K562 (cell line): Measurements from ENCODE around the gene TBX1. TPM values are rescaled to one million over a fixed set of nuclear protein-coding genes. Genes with fewer than 3 reads are reported as not detected.

Source experiments
- BCOR ChIP-seq: fragments of 450-650 bp; IDR thresholded peaks from 2 replicates; pipeline ENCODE4 v1.6.1; 2016
- BHLHE40 ChIP-seq: IDR thresholded peaks from 2 replicates; pipeline ENCODE4 v1.6.1; 2011; ENCODE audit warnings: low read length, improper control_type of control experiment
- BRCA1 ChIP-seq, 2 experiments: fragments of 450-650 bp in 1 of 2; sonication (generic) in 1 of 2; formaldehyde crosslinking in 1 of 2; IDR thresholded peaks; 2 replicates each; pipeline versions ENCODE4 v1.5.0 to v1.6.1; 2017 to 2020; ENCODE audit warnings: mild to moderate bottlenecking in 1 of 2, missing genetic modification reagents in 1 of 2
- EGR1 ChIP-seq: fragments of 450-650 bp; conservative IDR thresholded peaks from 2 replicates; pipeline ENCODE4 v1.6.1; 2017; ENCODE audit warnings: mild to moderate bottlenecking
- EP300 ChIP-seq: IDR thresholded peaks from 2 replicates; pipeline ENCODE4 v1.6.1; 2012; ENCODE audit warnings: low read length, improper control_type of control experiment
- FOS ChIP-seq: IDR thresholded peaks from 3 replicates; pipeline ENCODE4 v1.6.1; 2011; ENCODE audit not compliant: insufficient read length; ENCODE audit errors: extremely low read depth
- HSF4 ChIP-seq: fragments of 250-450 bp; sonication (Bioruptor Pico); IDR thresholded peaks from 2 replicates; pipeline ENCODE4 v2.1.2; 2022; ENCODE audit warnings: mild to moderate bottlenecking, moderate library complexity, borderline replicate concordance
- KLF1 ChIP-seq: fragments of 450-650 bp; IDR thresholded peaks from 2 replicates; pipeline ENCODE4 v1.6.1; 2016; ENCODE audit warnings: missing genetic modification characterization, missing compliant biosample characterization
- MXI1 ChIP-seq: IDR thresholded peaks from 2 replicates; pipeline ENCODE4 v1.6.1; 2011; ENCODE audit warnings: low read depth, mild to moderate bottlenecking, improper control_type of control experiment, low read length
- NFIC ChIP-seq: fragments of 450-650 bp; IDR thresholded peaks from 2 replicates; pipeline ENCODE4 v1.6.1; 2017; ENCODE audit warnings: mild to moderate bottlenecking, inconsistent platforms
- NFRKB ChIP-seq: fragments of 450-650 bp; IDR thresholded peaks from 2 replicates; pipeline ENCODE4 v1.6.1; 2016; ENCODE audit warnings: low read depth
- NR1H2 ChIP-seq: sonication (generic); formaldehyde crosslinking; IDR thresholded peaks from 2 replicates; pipeline ENCODE4 v1.4.0; 2020; ENCODE audit warnings: mild to moderate bottlenecking, missing genetic modification reagents
- PHB2 ChIP-seq: fragments of 450-650 bp; IDR thresholded peaks from 2 replicates; pipeline ENCODE4 v1.6.1; 2017; ENCODE audit warnings: low read depth
- POLR2AphosphoS5 ChIP-seq: IDR thresholded peaks from 2 replicates; pipeline ENCODE4 v1.6.1; 2011; ENCODE audit warnings: mild to moderate bottlenecking, low read depth, low read length, moderate library complexity; ENCODE audit not compliant: control insufficient read depth, insufficient read depth
- SIX5 ChIP-seq, 2 experiments: IDR thresholded peaks; 2 replicates each; pipeline ENCODE4 v1.6.1; 2011; ENCODE audit warnings: low read length in 2 of 2, borderline replicate concordance in 1 of 2, low read depth in 1 of 2, mild to moderate bottlenecking in 1 of 2, moderate library complexity in 1 of 2; ENCODE audit not compliant: insufficient read depth in 1 of 2
- ZKSCAN1 ChIP-seq: fragments of 150-350 bp; IDR thresholded peaks from 2 replicates; pipeline ENCODE4 v1.6.1; 2016; ENCODE audit warnings: low read depth, low read length
- ZNF124 ChIP-seq: sonication (generic); formaldehyde crosslinking; IDR thresholded peaks from 2 replicates; pipeline ENCODE4 v1.8.1; 2022; ENCODE audit warnings: missing genetic modification reagents
- ZNF347 ChIP-seq: fragments of 450-650 bp; formaldehyde crosslinking; IDR thresholded peaks from 2 replicates; pipeline ENCODE4 v1.4.0; 2020; ENCODE audit warnings: low read depth, mild to moderate bottlenecking, moderate library complexity
- ZNF384 ChIP-seq: IDR thresholded peaks from 2 replicates; pipeline ENCODE4 v1.6.1; 2012; ENCODE audit warnings: low read depth, low read length, improper control_type of control experiment
- ZSCAN29 ChIP-seq: fragments of 450-650 bp; IDR thresholded peaks from 2 replicates; pipeline ENCODE4 v1.6.1; 2017
- polyA plus RNA-seq, 8 experiments: library from polyadenylated mRNA; depleted of rRNA in 4 of 8; stranded (reverse) in 5 of 8; unstranded in 3 of 8; fragments of >200 nt; fragmentation: Nextera tagmentation in 2 of 8; fragmentation: Illumina TruSeq in 1 of 8; extraction: Ambion mirVana in 2 of 8; extraction: Trizol in 1 of 8; gene quantifications; 2 replicates each; pipeline versions ENCODE4 v1.2.1 to v1.2.3, GENCODE V29; 2011 to 2014; ENCODE audit warnings: inconsistent platforms in 1 of 8, missing spikeins in 1 of 8
- total RNA-seq, 7 experiments: library from RNA; depleted of rRNA in 6 of 7; stranded (reverse); fragments of >200 nt in 6 of 7; fragmentation: Illumina TruSeq in 2 of 7; extraction: Trizol in 2 of 7; gene quantifications; 2 replicates each; pipeline versions ENCODE4 v1.2.1 to v1.2.3, GENCODE V29; 2011 to 2021; ENCODE audit warnings: low replicate concordance in 1 of 7
- TF ChIP-seq, protein P1 (sequence below), 2 experiments: fragments of 450-650 bp; IDR thresholded peaks; 2 replicates each; pipeline ENCODE4 v1.6.1; 2018; ENCODE audit warnings: mild to moderate bottlenecking in 2 of 2, low read depth in 1 of 2; ENCODE audit not compliant: partially characterized antibody in 2 of 2
- TF ChIP-seq, protein P2 (sequence below), 2 experiments: fragments of 450-650 bp in 1 of 2; IDR thresholded peaks; 2 replicates each; pipeline ENCODE4 v1.6.1; 2011 to 2017; ENCODE audit warnings: low read depth in 2 of 2, antibody characterized with exemption in 1 of 2, borderline replicate concordance in 1 of 2, low read length in 1 of 2, mild to moderate bottlenecking in 1 of 2, mixed read lengths in 1 of 2; ENCODE audit not compliant: control insufficient read depth in 1 of 2

TBX1 gene
- total and polyA plus RNA-seq, 9 of the 15 experiments (the other 6 are each of a cell fraction or from before 2014, with no cell fraction given), result 0.07 to 35.0 (median 3.9) TPM

DNA sequence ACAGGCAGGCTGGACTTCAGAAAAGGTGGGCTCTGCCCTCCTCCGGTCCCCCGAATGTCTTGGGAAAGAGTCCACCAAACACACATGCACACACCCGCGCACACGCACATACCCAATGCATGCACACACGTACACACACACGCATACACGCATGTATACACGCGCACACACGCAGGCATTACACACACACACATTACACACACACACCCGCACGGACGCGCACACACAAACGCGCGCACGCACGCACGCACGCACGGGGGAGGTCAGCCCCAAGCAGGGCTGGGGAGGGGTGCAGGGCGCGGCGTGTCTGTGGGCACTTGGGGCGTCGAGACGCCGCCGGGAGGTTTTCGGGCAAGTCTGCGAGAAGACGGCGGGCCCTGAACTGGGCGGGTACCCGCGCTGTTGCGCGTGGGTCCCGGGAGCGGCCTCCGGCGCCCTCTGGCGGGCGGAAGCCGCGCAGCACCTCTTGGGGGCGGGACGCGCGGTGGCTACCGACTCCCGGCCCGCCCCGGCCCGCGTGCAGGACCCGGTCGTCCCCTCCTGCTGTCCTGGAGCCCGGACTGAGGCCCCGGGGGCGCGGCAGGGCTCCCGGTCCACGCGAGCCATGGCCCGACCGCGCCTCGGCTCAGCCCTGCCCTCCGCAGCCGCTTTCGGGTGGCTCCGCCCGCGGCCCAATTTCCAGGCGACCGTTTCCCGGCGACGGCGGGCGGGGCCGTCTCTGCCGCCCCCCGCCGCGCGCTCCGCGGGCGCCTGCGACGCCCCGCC lies 42.7 kb upstream of the TBX1 start (continued):
- TF ChIP-seq NR1H2 (no peak), ZNF347 (CRISPR knock-in tag) (no peak), MXI1 (peak; percentile 82), ZSCAN29 (peak; percentile 10), EP300 (peak; percentile 47; the same call in 1 of the 2 replicates), ZNF124 (CRISPR knock-in tag) (no peak), BCOR (peak; percentile 94), PHB2 (peak; percentile 69; the same call in 1 of the 2 replicates), BRCA1 (IDR thresholded peaks at IDR 0.05) (no peak), BRCA1 (CRISPR knock-in tag; IDR thresholded peaks at IDR 0.05) (no peak), POLR2AphosphoS5 (no peak), KLF1 (tag) (peak; percentile 98), ZKSCAN1 (peak; percentile 85), HSF4 (no peak), NFRKB (no peak), FOS (no peak), EGR1 (peak; percentile 67), ZNF384 (peak; percentile 59; the same call in 1 of the 2 replicates), SIX5 (IDR thresholded peaks at IDR 0.05; ENCODE audit: borderline replicate concordance in 1 of 2, insufficient read depth in 1 of 2, low read depth in 1 of 2, low read length in 2 of 2) (peak in 1 of 2 experiments; percentile 30; a peak in 1 of 4 replicates), BHLHE40 (peak; percentile 83), NFIC (no peak)
- TF ChIP-seq, protein P1, sequence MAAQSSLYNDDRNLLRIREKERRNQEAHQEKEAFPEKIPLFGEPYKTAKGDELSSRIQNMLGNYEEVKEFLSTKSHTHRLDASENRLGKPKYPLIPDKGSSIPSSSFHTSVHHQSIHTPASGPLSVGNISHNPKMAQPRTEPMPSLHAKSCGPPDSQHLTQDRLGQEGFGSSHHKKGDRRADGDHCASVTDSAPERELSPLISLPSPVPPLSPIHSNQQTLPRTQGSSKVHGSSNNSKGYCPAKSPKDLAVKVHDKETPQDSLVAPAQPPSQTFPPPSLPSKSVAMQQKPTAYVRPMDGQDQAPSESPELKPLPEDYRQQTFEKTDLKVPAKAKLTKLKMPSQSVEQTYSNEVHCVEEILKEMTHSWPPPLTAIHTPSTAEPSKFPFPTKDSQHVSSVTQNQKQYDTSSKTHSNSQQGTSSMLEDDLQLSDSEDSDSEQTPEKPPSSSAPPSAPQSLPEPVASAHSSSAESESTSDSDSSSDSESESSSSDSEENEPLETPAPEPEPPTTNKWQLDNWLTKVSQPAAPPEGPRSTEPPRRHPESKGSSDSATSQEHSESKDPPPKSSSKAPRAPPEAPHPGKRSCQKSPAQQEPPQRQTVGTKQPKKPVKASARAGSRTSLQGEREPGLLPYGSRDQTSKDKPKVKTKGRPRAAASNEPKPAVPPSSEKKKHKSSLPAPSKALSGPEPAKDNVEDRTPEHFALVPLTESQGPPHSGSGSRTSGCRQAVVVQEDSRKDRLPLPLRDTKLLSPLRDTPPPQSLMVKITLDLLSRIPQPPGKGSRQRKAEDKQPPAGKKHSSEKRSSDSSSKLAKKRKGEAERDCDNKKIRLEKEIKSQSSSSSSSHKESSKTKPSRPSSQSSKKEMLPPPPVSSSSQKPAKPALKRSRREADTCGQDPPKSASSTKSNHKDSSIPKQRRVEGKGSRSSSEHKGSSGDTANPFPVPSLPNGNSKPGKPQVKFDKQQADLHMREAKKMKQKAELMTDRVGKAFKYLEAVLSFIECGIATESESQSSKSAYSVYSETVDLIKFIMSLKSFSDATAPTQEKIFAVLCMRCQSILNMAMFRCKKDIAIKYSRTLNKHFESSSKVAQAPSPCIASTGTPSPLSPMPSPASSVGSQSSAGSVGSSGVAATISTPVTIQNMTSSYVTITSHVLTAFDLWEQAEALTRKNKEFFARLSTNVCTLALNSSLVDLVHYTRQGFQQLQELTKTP (IDR thresholded peaks at IDR 0.05; ENCODE audit: low read depth in 1 of 2, partially characterized antibody in 2 of 2), result peak in 1 of 2 experiments; percentile 80
- TF ChIP-seq, protein P2, sequence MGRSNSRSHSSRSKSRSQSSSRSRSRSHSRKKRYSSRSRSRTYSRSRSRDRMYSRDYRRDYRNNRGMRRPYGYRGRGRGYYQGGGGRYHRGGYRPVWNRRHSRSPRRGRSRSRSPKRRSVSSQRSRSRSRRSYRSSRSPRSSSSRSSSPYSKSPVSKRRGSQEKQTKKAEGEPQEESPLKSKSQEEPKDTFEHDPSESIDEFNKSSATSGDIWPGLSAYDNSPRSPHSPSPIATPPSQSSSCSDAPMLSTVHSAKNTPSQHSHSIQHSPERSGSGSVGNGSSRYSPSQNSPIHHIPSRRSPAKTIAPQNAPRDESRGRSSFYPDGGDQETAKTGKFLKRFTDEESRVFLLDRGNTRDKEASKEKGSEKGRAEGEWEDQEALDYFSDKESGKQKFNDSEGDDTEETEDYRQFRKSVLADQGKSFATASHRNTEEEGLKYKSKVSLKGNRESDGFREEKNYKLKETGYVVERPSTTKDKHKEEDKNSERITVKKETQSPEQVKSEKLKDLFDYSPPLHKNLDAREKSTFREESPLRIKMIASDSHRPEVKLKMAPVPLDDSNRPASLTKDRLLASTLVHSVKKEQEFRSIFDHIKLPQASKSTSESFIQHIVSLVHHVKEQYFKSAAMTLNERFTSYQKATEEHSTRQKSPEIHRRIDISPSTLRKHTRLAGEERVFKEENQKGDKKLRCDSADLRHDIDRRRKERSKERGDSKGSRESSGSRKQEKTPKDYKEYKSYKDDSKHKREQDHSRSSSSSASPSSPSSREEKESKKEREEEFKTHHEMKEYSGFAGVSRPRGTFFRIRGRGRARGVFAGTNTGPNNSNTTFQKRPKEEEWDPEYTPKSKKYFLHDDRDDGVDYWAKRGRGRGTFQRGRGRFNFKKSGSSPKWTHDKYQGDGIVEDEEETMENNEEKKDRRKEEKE (IDR thresholded peaks at IDR 0.05; ENCODE audit: borderline replicate concordance in 1 of 2, control insufficient read depth in 1 of 2, low read depth in 2 of 2, low read length in 1 of 2), result peak in 1 of 2 experiments; percentile 76; a peak in 1 of 4 replicates
